ENCODE data around the gene RASSF10. TPM values are rescaled to one million over a fixed set of nuclear protein-coding genes. Genes with fewer than 3 reads are reported as not detected.

RASSF10 gene
- polyA plus RNA-seq, 1 of the 3 experiments (the other 2 are of a cell fraction), result not detected

DNA sequence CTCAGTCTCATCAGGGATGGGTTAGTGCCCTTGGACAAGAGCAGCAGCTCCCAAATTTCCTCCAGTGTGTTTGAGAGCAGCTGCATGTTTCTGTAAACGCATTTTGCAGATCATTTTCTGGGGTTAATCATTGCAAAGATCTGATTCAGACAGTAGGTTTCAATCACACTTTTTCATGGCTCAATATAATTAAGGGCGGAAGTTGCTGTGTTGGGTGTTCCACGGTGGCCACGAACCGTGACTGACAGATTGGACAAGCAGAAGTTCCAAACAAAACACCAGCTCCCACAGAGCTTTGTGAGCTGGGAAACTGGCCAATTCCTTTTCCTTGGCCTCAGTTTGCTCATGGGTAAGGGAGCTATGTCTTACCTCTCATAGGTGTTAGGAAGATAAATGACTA is 8.4 kb upstream of the RASSF10 start:
- H3F3A ChIP-seq (replicated peaks; ENCODE audit: insufficient read depth), result no peaks in the 10 kb centered on the region
- H3K36me3 ChIP-seq (replicated peaks in 1 of 2; ENCODE audit: control insufficient read depth in 1 of 2, insufficient read depth in 2 of 2, low read length in 1 of 2), result no peaks in the 10 kb centered on the region
- no peak overlapping the region for H3K4me2 ChIP-seq
- WGBS (ENCODE audit: low lambda C conversion rate), result 65% methylated on average over 5 of the region's 5 CpGs
- no peaks in the 10 kb centered on the region for H3K4me1 ChIP-seq (ENCODE audit: control insufficient read depth in 1 of 2, insufficient read depth in 2 of 2, low read depth in 1 of 2, low read length in 1 of 2)
- H2AFZ ChIP-seq (ENCODE audit: low read depth), result no peak overlapping the region
- ChIA-PET POLR2A (no interaction called here), CTCF (interaction anchor here (0.6 to 1.3 kb wide), 2 partner anchors 16 to 336 kb away, joined by 3 to 4 read pairs; no protein-coding TSS in a partner anchor)
- H3K9ac ChIP-seq, result no peak overlapping the region
- no peaks in the 10 kb centered on the region for H3K9me3 ChIP-seq
- H3K27me3 ChIP-seq (ENCODE audit: insufficient read depth), result no peaks in the 10 kb centered on the region; the same call in 1 of the 2 replicates
- no peak overlapping the region for H3K4me3 ChIP-seq (ENCODE audit: low read depth in 2 of 2, low read length in 1 of 2)
- no peaks in the 10 kb centered on the region for H3K9me2 ChIP-seq
- H3K27ac ChIP-seq (ENCODE audit: low read depth in 2 of 2, low read length in 1 of 2), result no peak overlapping the region
- no peaks in the 10 kb centered on the region for H4K20me1 ChIP-seq (ENCODE audit: insufficient read depth)
- no peak for TF ChIP-seq RAD21 (IDR thresholded peaks at IDR 0.05; ENCODE audit: low read length)
- no peak for TF ChIP-seq TCF12 (IDR thresholded peaks at IDR 0.05)
- no peak for TF ChIP-seq SMC3 (IDR thresholded peaks at IDR 0.05; ENCODE audit: low read depth, low read length)
- TF ChIP-seq, protein P1, sequence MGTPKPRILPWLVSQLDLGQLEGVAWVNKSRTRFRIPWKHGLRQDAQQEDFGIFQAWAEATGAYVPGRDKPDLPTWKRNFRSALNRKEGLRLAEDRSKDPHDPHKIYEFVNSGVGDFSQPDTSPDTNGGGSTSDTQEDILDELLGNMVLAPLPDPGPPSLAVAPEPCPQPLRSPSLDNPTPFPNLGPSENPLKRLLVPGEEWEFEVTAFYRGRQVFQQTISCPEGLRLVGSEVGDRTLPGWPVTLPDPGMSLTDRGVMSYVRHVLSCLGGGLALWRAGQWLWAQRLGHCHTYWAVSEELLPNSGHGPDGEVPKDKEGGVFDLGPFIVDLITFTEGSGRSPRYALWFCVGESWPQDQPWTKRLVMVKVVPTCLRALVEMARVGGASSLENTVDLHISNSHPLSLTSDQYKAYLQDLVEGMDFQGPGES (IDR thresholded peaks at IDR 0.05; ENCODE audit: low read depth, low read length), result no peak
- no peaks in the 10 kb centered on the region for H3K79me2 ChIP-seq (ENCODE audit: insufficient read depth)
- DNase-seq, result no peak

DNA sequence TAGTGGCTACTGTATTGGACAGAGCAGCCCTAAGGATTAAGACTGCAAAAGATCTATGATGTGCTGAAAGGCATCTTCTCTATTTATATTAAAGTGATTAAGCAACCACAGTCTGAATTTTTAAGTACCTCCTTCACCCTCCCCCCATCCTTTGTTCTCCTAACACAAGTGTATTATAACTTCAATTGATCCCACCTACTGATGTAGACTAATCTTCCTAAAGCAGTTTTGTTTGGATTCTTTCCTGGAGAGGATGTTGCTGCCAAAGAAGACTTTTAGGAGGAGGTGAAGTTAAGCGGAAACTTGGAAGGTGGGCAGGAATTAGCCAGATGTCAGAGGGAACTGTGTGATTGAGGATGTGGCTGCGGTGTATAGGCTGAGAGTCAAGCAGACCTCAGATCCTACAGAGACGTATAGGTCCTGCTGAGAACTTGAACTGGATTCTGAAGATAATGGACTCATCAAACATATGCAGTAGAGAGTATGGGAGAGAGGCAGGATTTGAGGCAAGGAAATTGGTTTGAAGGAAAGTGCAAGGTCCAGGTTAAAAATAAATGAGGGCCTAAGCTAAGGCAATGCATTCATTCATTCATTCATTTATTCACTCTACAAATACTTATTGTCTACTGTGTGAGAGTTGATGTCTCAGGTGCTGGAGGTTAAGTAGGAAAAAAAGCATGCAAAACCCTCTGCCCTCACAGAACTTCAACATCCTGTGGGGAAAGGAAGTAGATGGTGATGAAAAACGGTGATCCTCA is 5.2 kb upstream of the RASSF10 start:
- Histone ChIP-seq H3K9me3 (no peaks in the 10 kb centered on the region), H3K79me2 (ENCODE audit: insufficient read depth) (no peaks in the 10 kb centered on the region), H3K4me3 (ENCODE audit: low read depth in 2 of 2, low read length in 1 of 2) (no peak overlapping the region), H2AFZ (ENCODE audit: low read depth) (no peak overlapping the region), H3K27me3 (ENCODE audit: insufficient read depth) (peaks cover 13% of the 10 kb centered on the region), H3K4me2 (no peak overlapping the region), H3K9me2 (no peaks in the 10 kb centered on the region), H4K20me1 (ENCODE audit: insufficient read depth) (no peaks in the 10 kb centered on the region), H3K27ac (ENCODE audit: low read depth in 2 of 2, low read length in 1 of 2) (no peak overlapping the region), H3K36me3 (replicated peaks in 1 of 2; ENCODE audit: control insufficient read depth in 1 of 2, insufficient read depth in 2 of 2, low read length in 1 of 2) (no peaks in the 10 kb centered on the region), H3K9ac (no peak overlapping the region), H3F3A (replicated peaks; ENCODE audit: insufficient read depth) (no peaks in the 10 kb centered on the region), H3K4me1 (ENCODE audit: control insufficient read depth in 1 of 2, insufficient read depth in 2 of 2, low read depth in 1 of 2, low read length in 1 of 2) (peaks cover 0 to 4% of the 10 kb centered on the region in 2 experiments; a peak in 1 of 4 replicates)
- ChIA-PET POLR2A (no interaction called here), CTCF (no interaction called here)
- TF ChIP-seq NFIC (IDR thresholded peaks at IDR 0.05; ENCODE audit: borderline replicate concordance), result no peak
- no peak for TF ChIP-seq GABPA (IDR thresholded peaks at IDR 0.05; ENCODE audit: low read depth)
- TF ChIP-seq, protein P2, sequence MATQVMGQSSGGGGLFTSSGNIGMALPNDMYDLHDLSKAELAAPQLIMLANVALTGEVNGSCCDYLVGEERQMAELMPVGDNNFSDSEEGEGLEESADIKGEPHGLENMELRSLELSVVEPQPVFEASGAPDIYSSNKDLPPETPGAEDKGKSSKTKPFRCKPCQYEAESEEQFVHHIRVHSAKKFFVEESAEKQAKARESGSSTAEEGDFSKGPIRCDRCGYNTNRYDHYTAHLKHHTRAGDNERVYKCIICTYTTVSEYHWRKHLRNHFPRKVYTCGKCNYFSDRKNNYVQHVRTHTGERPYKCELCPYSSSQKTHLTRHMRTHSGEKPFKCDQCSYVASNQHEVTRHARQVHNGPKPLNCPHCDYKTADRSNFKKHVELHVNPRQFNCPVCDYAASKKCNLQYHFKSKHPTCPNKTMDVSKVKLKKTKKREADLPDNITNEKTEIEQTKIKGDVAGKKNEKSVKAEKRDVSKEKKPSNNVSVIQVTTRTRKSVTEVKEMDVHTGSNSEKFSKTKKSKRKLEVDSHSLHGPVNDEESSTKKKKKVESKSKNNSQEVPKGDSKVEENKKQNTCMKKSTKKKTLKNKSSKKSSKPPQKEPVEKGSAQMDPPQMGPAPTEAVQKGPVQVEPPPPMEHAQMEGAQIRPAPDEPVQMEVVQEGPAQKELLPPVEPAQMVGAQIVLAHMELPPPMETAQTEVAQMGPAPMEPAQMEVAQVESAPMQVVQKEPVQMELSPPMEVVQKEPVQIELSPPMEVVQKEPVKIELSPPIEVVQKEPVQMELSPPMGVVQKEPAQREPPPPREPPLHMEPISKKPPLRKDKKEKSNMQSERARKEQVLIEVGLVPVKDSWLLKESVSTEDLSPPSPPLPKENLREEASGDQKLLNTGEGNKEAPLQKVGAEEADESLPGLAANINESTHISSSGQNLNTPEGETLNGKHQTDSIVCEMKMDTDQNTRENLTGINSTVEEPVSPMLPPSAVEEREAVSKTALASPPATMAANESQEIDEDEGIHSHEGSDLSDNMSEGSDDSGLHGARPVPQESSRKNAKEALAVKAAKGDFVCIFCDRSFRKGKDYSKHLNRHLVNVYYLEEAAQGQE (IDR thresholded peaks at IDR 0.05; ENCODE audit: low read depth, low read length), result no peak
- TF ChIP-seq GATA2 (CRISPR knock-in tag; IDR thresholded peaks at IDR 0.05), result no peak
- TF ChIP-seq FOSL2 (IDR thresholded peaks at IDR 0.05; ENCODE audit: borderline replicate concordance, low read depth), result no peak
- no peak for TF ChIP-seq RFX5 (IDR thresholded peaks at IDR 0.05; ENCODE audit: low read length)
- TF ChIP-seq YY1 (IDR thresholded peaks at IDR 0.05; ENCODE audit: low read depth), result no peak
- no peak for TF ChIP-seq SIN3A (IDR thresholded peaks at IDR 0.05; ENCODE audit: borderline replicate concordance, low read depth, low read length)
- TF ChIP-seq, protein P3, sequence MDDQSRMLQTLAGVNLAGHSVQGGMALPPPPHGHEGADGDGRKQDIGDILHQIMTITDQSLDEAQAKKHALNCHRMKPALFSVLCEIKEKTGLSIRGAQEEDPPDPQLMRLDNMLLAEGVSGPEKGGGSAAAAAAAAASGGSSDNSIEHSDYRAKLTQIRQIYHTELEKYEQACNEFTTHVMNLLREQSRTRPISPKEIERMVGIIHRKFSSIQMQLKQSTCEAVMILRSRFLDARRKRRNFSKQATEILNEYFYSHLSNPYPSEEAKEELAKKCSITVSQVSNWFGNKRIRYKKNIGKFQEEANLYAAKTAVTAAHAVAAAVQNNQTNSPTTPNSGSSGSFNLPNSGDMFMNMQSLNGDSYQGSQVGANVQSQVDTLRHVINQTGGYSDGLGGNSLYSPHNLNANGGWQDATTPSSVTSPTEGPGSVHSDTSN (IDR thresholded peaks at IDR 0.05), result no peak
- TF ChIP-seq TAF1 (IDR thresholded peaks at IDR 0.05; ENCODE audit: borderline replicate concordance, low read depth, low read length), result no peak
- TF ChIP-seq, protein P1 (IDR thresholded peaks at IDR 0.05; ENCODE audit: low read depth, low read length), result no peak
- TF ChIP-seq NRF1 (IDR thresholded peaks at IDR 0.05; ENCODE audit: low read depth, low read length), result no peak
- TF ChIP-seq RAD21 (IDR thresholded peaks at IDR 0.05; ENCODE audit: low read length), result no peak
- no peak for TF ChIP-seq CHD2 (IDR thresholded peaks at IDR 0.05; ENCODE audit: low read length, partially characterized antibody)
- 57% methylated on average over 4 of the region's 4 CpGs for WGBS (ENCODE audit: low lambda C conversion rate)
- no peak for DNase-seq

Measured in SK-N-SH (cell line).